GM12878 (cell line): ENCODE data around the gene NACAD. TPM values are rescaled to one million over a fixed set of nuclear protein-coding genes. Genes with fewer than 3 reads are reported as not detected.
A peak's percentile ranks its signal among the peaks of the same experiment; 100 is the strongest.

Source experiments
- ATAC-seq: fragments of 200-7000 bp; cut with Tn5 transposase; 3 replicates; pipeline ENCODE4 v1.9.1; 2020; ENCODE audit warnings: mild to moderate bottlenecking, moderate library complexity
- BruUV-seq: library from RNA; stranded (reverse); fragments of 400-500 nt; replicated peaks from 2 replicates; lab custom pipeline; 2021; lab: Mats Ljungman, UMichigan
- CTCF ChIA-PET: fragments of 300-600 bp; sonication (Branson Sonifier 250); formaldehyde crosslinking; extraction: SDS; loops from one replicate; lab custom pipeline; 2021; ENCODE audit warnings: inconsistent platforms; lab: Yijun Ruan, JAX
- POLR2A ChIA-PET: fragments of 350-600 bp; formaldehyde crosslinking; extraction: SDS; loops from one replicate; lab custom pipeline; 2021; ENCODE audit warnings: inconsistent platforms; lab: Charles Lee
- RAD21 ChIA-PET: fragments of 300-600 bp; sonication (Branson Sonifier 250); formaldehyde crosslinking; loops from one replicate; lab custom pipeline; 2023; ENCODE audit warnings: antibody characterized with exemption; ENCODE audit not compliant: unreplicated experiment; lab: Charles Lee
- SMC1A ChIA-PET: fragments of 300-600 bp; sonication (Branson Sonifier 250); formaldehyde crosslinking; loops from one replicate; lab custom pipeline; 2023; ENCODE audit not compliant: unreplicated experiment, uncharacterized antibody; lab: Charles Lee
- DNase-seq: peaks from one replicate; pipeline ENCODE4 v3.0.0-alpha.2; 2011; ENCODE audit warnings: low read depth, low spot score
- FAIRE-seq: peaks from 3 replicates; lab custom pipeline; 2011; peaks lifted over from hg19 to GRCh38; lab: Jason Lieb, UNC
- H2AFZ ChIP-seq: 2 replicates; pipeline ENCODE4 v1.6.0; 2011; ENCODE audit warnings: low read depth, low read length, control low read depth; ENCODE audit not compliant: control insufficient read depth
- H3K27ac ChIP-seq: 2 replicates; pipeline ENCODE4 v1.5.1; 2011; ENCODE audit warnings: control low read depth; ENCODE audit not compliant: control insufficient read depth, insufficient read depth
- H3K27me3 ChIP-seq, 2 experiments: replicated peaks in 1 of 2; 2 replicates each; pipeline versions ENCODE4 v1.6.0 to v1.6.1; 2011; ENCODE audit warnings: low read length in 1 of 2; ENCODE audit not compliant: control insufficient read depth in 2 of 2, insufficient read depth in 2 of 2
- H3K36me3 ChIP-seq, 2 experiments: 2 replicates each; pipeline ENCODE4 v1.5.1; 2011; ENCODE audit warnings: low read length in 1 of 2; ENCODE audit not compliant: control insufficient read depth in 2 of 2, insufficient read depth in 2 of 2
- H3K4me1 ChIP-seq: 2 replicates; pipeline ENCODE4 v1.6.1; 2011; ENCODE audit warnings: mild to moderate bottlenecking, low read length, moderate library complexity, mixed read lengths; ENCODE audit not compliant: control insufficient read depth, insufficient read depth
- H3K4me2 ChIP-seq: 2 replicates; pipeline ENCODE4 v1.6.0; 2011; ENCODE audit warnings: control low read depth; ENCODE audit not compliant: control insufficient read depth, insufficient read depth
- H3K4me3 ChIP-seq: fragments of 200-600 bp; sonication (generic); 2 replicates; pipeline ENCODE4 v1.5.1; 2016
- H3K79me2 ChIP-seq: 2 replicates; pipeline ENCODE4 v1.6.0; 2011; ENCODE audit warnings: low read length; ENCODE audit not compliant: control insufficient read depth, insufficient read depth
- H3K9ac ChIP-seq: 2 replicates; pipeline ENCODE4 v1.8.0; 2011; ENCODE audit warnings: low read length, control low read depth, mixed read lengths; ENCODE audit not compliant: control insufficient read depth, insufficient read depth
- H3K9me3 ChIP-seq: replicated peaks from 3 replicates; pipeline ENCODE4 v1.5.1; 2011; ENCODE audit warnings: mild to moderate bottlenecking, low read length; ENCODE audit not compliant: control insufficient read depth, insufficient read depth
- H4K20me1 ChIP-seq: 2 replicates; pipeline ENCODE4 v1.6.0; 2011; ENCODE audit not compliant: control insufficient read depth, insufficient read depth
- HDAC6 ChIP-seq: fragments of 200-600 bp; sonication (generic); IDR thresholded peaks from one replicate; pipeline ENCODE4 v1.8.0; 2017; ENCODE audit warnings: antibody characterized with exemption; ENCODE audit not compliant: unreplicated experiment
- IKZF1 ChIP-seq: fragments of 450-650 bp; conservative IDR thresholded peaks from 2 replicates; pipeline ENCODE4 v1.6.1; 2017; ENCODE audit warnings: antibody characterized with exemption, mild to moderate bottlenecking
- TCF7 ChIP-seq: IDR thresholded peaks from 2 replicates; pipeline ENCODE4 v1.6.1; 2014; ENCODE audit warnings: antibody characterized with exemption, borderline replicate concordance
- WGBS: methylation state at CpG from one replicate; pipeline ENCODE4 v1.1.6; 2016; ENCODE audit warnings: low lambda C conversion rate; ENCODE audit not compliant: insufficient replicate concordance, insufficient coverage; ENCODE audit errors: missing lambda C conversion rate; 5-methylcytosine and 5-hydroxymethylcytosine counted together
- in situ Hi-C: fragments of 300-500 bp; cut with MboI; formaldehyde crosslinking; loops from 9 replicates; pipeline ENCODE4 v1.14.3; 2018; ENCODE audit warnings: mixed read lengths
- intact Hi-C: fragments of 100-400 bp; cut with micrococcal nuclease; formaldehyde crosslinking; loops from one replicate; pipeline ENCODE4 v1.14.2; 2022; ENCODE audit not compliant: unreplicated experiment
- polyA plus RNA-seq, 11 experiments: library from polyadenylated mRNA; depleted of rRNA in 4 of 11; unstranded in 6 of 11; stranded (reverse) in 5 of 11; fragments of >200 nt; fragmentation: Nextera tagmentation in 4 of 11; fragmentation: Illumina TruSeq in 1 of 11; extraction: Ambion mirVana in 4 of 11; extraction: Trizol in 1 of 11; gene quantifications; 1 replicate in 1 of 11; 2 replicates in 10 of 11; pipeline versions ENCODE4 v1.2.1 to v1.2.3, GENCODE V29; 2011 to 2016; ENCODE audit warnings: inconsistent platforms in 2 of 11, missing spikeins in 2 of 11, low read depth in 1 of 11
- total RNA-seq, 4 experiments: library from RNA; depleted of rRNA in 3 of 4; stranded (reverse); fragments of >200 nt in 3 of 4; fragmentation: Illumina TruSeq in 1 of 4; extraction: Trizol in 1 of 4; gene quantifications; 2 replicates each; pipeline versions ENCODE4 v1.2.1 to v1.2.3, GENCODE V29; 2013 to 2021
- TF ChIP-seq, protein P1 (sequence below): IDR thresholded peaks from 2 replicates; pipeline ENCODE4 v1.6.1; 2012; ENCODE audit warnings: improper control_type of control experiment, low read depth, low read length; ENCODE audit not compliant: insufficient replicate concordance
- TF ChIP-seq, protein P2 (sequence below): fragments of 450-650 bp; IDR thresholded peaks from 2 replicates; pipeline ENCODE4 v1.6.1; 2017; ENCODE audit warnings: borderline replicate concordance

The NACAD gene
- total and polyA plus RNA-seq, 10 of the 15 experiments (the other 5 are each of a cell fraction or from before 2014, with no cell fraction given) = not detected

DNA sequence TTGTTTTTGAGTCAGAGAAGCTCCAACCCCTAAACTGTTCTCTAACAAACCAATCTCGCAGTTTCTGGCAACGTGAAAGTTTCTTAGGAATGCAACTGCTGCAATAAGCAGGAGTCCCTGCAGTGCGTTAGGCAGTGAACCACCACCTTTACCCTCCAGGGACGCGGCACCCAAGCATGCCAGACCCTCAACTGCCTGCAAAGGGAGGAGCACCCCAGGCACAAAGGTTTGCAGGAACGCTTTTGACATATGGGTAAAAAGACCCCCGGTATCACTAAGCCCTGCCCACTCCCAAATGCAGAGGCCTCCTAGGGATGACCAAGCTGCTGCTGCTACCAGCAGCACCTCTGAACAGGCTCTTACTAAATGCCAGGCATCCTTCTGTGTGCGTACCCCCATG lies 18.1 kb upstream of the NACAD start:
- WGBS = 60% methylated on average over 8 of the region's 8 CpGs
- no peak overlapping the region for H3K9ac ChIP-seq
- peaks cover 44 to 49% of the 10 kb centered on the region in 2 experiments for H3K36me3 ChIP-seq
- H3K4me2 ChIP-seq = peak overlapping the region; percentile 53; the same call in 1 of the 2 replicates
- ChIA-PET RAD21 (interaction anchor here (1.3 kb wide), 1 partner anchor 134 kb away, joined by 3 read pairs; no protein-coding TSS in a partner anchor), CTCF (interaction anchor here (1.3 kb wide), 1 partner anchor 133 kb away, joined by 6 read pairs; no protein-coding TSS in a partner anchor), SMC1A (interaction anchor here (1.1 kb wide), 1 partner anchor 105 kb away, joined by 3 read pairs; no protein-coding TSS in a partner anchor), POLR2A (no interaction called here)
- H3K4me3 ChIP-seq = peak overlapping the region; percentile 45; the same call in 1 of the 2 replicates
- H3K27me3 ChIP-seq = no peaks in the 10 kb centered on the region
- FAIRE-seq = no peak
- no peak overlapping the region for H3K27ac ChIP-seq
- no peaks in the 10 kb centered on the region for H3K9me3 ChIP-seq
- peaks cover 6% of the 10 kb centered on the region for H4K20me1 ChIP-seq
- in situ Hi-C loops = no loop called here
- no peak overlapping the region for H2AFZ ChIP-seq
- intact Hi-C loops = no loop called here
- peaks cover 7% of the 10 kb centered on the region for H3K4me1 ChIP-seq
- no TSS peak for BruUV-seq
- no peak for ATAC-seq
- DNase-seq = no peak
- H3K79me2 ChIP-seq = peaks cover 51% of the 10 kb centered on the region
- TF ChIP-seq, protein P1, sequence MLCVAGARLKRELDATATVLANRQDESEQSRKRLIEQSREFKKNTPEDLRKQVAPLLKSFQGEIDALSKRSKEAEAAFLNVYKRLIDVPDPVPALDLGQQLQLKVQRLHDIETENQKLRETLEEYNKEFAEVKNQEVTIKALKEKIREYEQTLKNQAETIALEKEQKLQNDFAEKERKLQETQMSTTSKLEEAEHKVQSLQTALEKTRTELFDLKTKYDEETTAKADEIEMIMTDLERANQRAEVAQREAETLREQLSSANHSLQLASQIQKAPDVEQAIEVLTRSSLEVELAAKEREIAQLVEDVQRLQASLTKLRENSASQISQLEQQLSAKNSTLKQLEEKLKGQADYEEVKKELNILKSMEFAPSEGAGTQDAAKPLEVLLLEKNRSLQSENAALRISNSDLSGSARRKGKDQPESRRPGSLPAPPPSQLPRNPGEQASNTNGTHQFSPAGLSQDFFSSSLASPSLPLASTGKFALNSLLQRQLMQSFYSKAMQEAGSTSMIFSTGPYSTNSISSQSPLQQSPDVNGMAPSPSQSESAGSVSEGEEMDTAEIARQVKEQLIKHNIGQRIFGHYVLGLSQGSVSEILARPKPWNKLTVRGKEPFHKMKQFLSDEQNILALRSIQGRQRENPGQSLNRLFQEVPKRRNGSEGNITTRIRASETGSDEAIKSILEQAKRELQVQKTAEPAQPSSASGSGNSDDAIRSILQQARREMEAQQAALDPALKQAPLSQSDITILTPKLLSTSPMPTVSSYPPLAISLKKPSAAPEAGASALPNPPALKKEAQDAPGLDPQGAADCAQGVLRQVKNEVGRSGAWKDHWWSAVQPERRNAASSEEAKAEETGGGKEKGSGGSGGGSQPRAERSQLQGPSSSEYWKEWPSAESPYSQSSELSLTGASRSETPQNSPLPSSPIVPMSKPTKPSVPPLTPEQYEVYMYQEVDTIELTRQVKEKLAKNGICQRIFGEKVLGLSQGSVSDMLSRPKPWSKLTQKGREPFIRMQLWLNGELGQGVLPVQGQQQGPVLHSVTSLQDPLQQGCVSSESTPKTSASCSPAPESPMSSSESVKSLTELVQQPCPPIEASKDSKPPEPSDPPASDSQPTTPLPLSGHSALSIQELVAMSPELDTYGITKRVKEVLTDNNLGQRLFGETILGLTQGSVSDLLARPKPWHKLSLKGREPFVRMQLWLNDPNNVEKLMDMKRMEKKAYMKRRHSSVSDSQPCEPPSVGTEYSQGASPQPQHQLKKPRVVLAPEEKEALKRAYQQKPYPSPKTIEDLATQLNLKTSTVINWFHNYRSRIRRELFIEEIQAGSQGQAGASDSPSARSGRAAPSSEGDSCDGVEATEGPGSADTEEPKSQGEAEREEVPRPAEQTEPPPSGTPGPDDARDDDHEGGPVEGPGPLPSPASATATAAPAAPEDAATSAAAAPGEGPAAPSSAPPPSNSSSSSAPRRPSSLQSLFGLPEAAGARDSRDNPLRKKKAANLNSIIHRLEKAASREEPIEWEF = no peak
- no peak for TF ChIP-seq IKZF1
- TF ChIP-seq, protein P2, sequence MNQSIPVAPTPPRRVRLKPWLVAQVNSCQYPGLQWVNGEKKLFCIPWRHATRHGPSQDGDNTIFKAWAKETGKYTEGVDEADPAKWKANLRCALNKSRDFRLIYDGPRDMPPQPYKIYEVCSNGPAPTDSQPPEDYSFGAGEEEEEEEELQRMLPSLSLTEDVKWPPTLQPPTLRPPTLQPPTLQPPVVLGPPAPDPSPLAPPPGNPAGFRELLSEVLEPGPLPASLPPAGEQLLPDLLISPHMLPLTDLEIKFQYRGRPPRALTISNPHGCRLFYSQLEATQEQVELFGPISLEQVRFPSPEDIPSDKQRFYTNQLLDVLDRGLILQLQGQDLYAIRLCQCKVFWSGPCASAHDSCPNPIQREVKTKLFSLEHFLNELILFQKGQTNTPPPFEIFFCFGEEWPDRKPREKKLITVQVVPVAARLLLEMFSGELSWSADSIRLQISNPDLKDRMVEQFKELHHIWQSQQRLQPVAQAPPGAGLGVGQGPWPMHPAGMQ = no peak
- TF ChIP-seq HDAC6 = no peak
- TF ChIP-seq TCF7 = no peak
